ENCODE measurements around the gene FAM9A. TPM values are rescaled to one million over a fixed set of nuclear protein-coding genes. Genes with fewer than 3 reads are reported as not detected.
"Not testable (repeated sequence)": the region's sequence is repeated elsewhere in the genome, so short reads cannot be mapped to it uniquely, and the experiment has no call there.

Gene FAM9A
- total RNA-seq, 1 experiment from 2014 or later = not detected

DNA sequence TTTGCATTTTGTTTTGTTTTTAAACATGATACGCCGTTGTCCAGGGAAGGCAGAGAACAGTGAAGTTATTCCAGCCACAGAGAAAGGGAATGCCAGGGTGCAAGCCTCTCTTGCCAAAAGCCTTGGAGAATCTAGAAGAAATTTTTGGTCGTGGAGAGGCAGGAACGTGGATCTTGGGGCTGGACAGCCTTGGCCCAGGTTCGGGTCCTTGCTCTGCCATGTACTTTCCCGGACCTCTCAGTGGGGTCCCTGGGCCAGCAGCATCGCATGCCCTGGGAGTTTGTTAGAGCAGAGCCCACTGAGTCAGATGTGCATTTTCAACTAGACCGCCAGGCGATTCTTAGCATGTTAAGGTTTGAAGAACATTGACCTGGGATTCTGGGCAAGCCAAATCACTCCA lies 18.6 kb downstream of the FAM9A start:
- H3K9ac ChIP-seq (ENCODE audit: extremely low read depth, insufficient read length, low read length) = no peak overlapping the region
- no peak overlapping the region for H3K56ac ChIP-seq (ENCODE audit: insufficient read length, low read depth, low read length)
- H3K79me2 ChIP-seq (ENCODE audit: insufficient read depth, low read length) = no peaks in the 10 kb centered on the region
- TF ChIP-seq, protein P1, sequence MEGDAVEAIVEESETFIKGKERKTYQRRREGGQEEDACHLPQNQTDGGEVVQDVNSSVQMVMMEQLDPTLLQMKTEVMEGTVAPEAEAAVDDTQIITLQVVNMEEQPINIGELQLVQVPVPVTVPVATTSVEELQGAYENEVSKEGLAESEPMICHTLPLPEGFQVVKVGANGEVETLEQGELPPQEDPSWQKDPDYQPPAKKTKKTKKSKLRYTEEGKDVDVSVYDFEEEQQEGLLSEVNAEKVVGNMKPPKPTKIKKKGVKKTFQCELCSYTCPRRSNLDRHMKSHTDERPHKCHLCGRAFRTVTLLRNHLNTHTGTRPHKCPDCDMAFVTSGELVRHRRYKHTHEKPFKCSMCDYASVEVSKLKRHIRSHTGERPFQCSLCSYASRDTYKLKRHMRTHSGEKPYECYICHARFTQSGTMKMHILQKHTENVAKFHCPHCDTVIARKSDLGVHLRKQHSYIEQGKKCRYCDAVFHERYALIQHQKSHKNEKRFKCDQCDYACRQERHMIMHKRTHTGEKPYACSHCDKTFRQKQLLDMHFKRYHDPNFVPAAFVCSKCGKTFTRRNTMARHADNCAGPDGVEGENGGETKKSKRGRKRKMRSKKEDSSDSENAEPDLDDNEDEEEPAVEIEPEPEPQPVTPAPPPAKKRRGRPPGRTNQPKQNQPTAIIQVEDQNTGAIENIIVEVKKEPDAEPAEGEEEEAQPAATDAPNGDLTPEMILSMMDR (conservative IDR thresholded peaks at IDR 0.05) = no peak
- no peak for DNase-seq
- peaks cover 5 to 6% of the 10 kb centered on the region in 2 experiments; a peak in 3 of 4 replicates for H3K4me1 Mint-ChIP-seq
- H3K4me3 Mint-ChIP-seq = no peak overlapping the region
- no peak overlapping the region for H3K14ac ChIP-seq (ENCODE audit: insufficient read depth, low read length)
- no peak overlapping the region for H2BK12ac ChIP-seq (ENCODE audit: insufficient read length, low read depth, low read length)
- H3K27ac ChIP-seq (ENCODE audit: insufficient read length, low read depth, low read length) = no peak overlapping the region
- no peaks in the 10 kb centered on the region for H4K20me1 ChIP-seq (ENCODE audit: control insufficient read depth, insufficient read depth, insufficient read length)
- no peaks in the 10 kb centered on the region; the same call in 1 of the 2 replicates for H3K4me1 ChIP-seq (ENCODE audit: insufficient read depth, low read length)
- H3K4ac ChIP-seq (ENCODE audit: low read depth, low read length) = no peak overlapping the region
- no peaks in the 10 kb centered on the region for H3K27me3 ChIP-seq (ENCODE audit: insufficient read depth, low read length)
- H3K4me2 ChIP-seq (ENCODE audit: insufficient read depth, insufficient read length, low read length) = no peak overlapping the region
- H3K27me3 Mint-ChIP-seq (ENCODE audit: low read depth) = peaks cover 2% of the 10 kb centered on the region
- H2AFZ ChIP-seq (ENCODE audit: low read length) = no peak overlapping the region
- no peak overlapping the region for H4K5ac ChIP-seq (ENCODE audit: insufficient read length, low read depth, low read length)
- H2BK20ac ChIP-seq (ENCODE audit: low read depth, low read length, poor library complexity, severe bottlenecking) = no peak overlapping the region
- no peak overlapping the region for H2BK5ac ChIP-seq (ENCODE audit: insufficient read length, low read length)
- H3T11ph ChIP-seq (ENCODE audit: low read length) = no peak overlapping the region
- H3K9me3 Mint-ChIP-seq = peaks cover 0 to 23% of the 10 kb centered on the region in 2 experiments; a peak in 2 of 5 replicates
- H3K27ac Mint-ChIP-seq = no peak overlapping the region
- H4K8ac ChIP-seq (replicated peaks; ENCODE audit: insufficient read length, low read depth, low read length) = no peak overlapping the region
- WGBS (ENCODE audit: extremely low coverage, insufficient read length, low lambda C conversion rate) = no CpG with 5 or more reads among the region's 9 CpGs
- no peaks in the 10 kb centered on the region; a peak in 1 of 7 replicates for H3K36me3 Mint-ChIP-seq (ENCODE audit: insufficient read depth in 1 of 3, low read depth in 3 of 3)
- no peak overlapping the region for H2BK15ac ChIP-seq (ENCODE audit: low read depth, low read length)
- H3K23me2 ChIP-seq (ENCODE audit: insufficient read length, low read depth, low read length, poor library complexity, severe bottlenecking) = no peaks in the 10 kb centered on the region
- H3K23ac ChIP-seq (ENCODE audit: insufficient read length, low read depth, low read length) = no peak overlapping the region
- H3K79me1 ChIP-seq (ENCODE audit: insufficient read depth, low read depth, low read length, poor library complexity, severe bottlenecking) = no peaks in the 10 kb centered on the region
- H4K91ac ChIP-seq (ENCODE audit: insufficient read length, low read depth, low read length) = no peak overlapping the region
- H2BK120ac ChIP-seq (ENCODE audit: low read depth, low read length, poor library complexity, severe bottlenecking) = no peak overlapping the region
- H2AK5ac ChIP-seq (ENCODE audit: insufficient read length, low read length) = no peak overlapping the region
- H3K18ac ChIP-seq (ENCODE audit: insufficient read length, low read depth, low read length) = no peak overlapping the region
- H3K9me3 ChIP-seq (ENCODE audit: control insufficient read depth, low read depth, low read length) = no peaks in the 10 kb centered on the region

DNA sequence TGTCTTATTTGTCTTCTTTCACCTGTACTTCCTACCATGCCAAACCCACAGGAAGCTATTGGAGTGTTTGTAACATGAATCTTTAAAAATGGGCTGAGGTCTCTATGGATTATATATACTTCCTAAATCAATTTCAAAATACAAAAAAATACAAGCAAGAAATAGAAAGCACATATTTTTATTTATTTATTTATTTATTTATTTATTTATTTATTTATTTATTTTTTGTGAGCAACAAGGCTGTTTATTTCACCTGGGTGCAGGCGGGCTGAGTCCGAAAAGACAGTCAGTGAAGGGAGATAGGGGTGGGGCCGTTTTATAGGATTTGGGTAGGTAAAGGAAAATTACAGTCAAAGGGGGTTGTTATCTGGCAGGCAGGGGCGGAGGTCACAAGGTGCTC lies 19.3 kb downstream of the FAM9A start:
- H4K8ac ChIP-seq (replicated peaks; ENCODE audit: insufficient read length, low read depth, low read length); H3K27ac ChIP-seq (ENCODE audit: insufficient read length, low read depth, low read length); H2BK20ac ChIP-seq (ENCODE audit: low read depth, low read length, poor library complexity, severe bottlenecking); H3K18ac ChIP-seq (ENCODE audit: insufficient read length, low read depth, low read length); H3K79me1 ChIP-seq (ENCODE audit: insufficient read depth, low read depth, low read length, poor library complexity, severe bottlenecking); H3K23me2 ChIP-seq (ENCODE audit: insufficient read length, low read depth, low read length, poor library complexity, severe bottlenecking); H2BK12ac ChIP-seq (ENCODE audit: insufficient read length, low read depth, low read length); H2BK5ac ChIP-seq (ENCODE audit: insufficient read length, low read length); H3K4me3 Mint-ChIP-seq; H3K14ac ChIP-seq (ENCODE audit: insufficient read depth, low read length); H3K27me3 Mint-ChIP-seq (ENCODE audit: low read depth); H3T11ph ChIP-seq (ENCODE audit: low read length); H4K20me1 ChIP-seq (ENCODE audit: control insufficient read depth, insufficient read depth, insufficient read length); H3K56ac ChIP-seq (ENCODE audit: insufficient read length, low read depth, low read length); H3K27ac Mint-ChIP-seq; H2AFZ ChIP-seq (ENCODE audit: low read length); H3K4me1 Mint-ChIP-seq; H3K4me2 ChIP-seq (ENCODE audit: insufficient read depth, insufficient read length, low read length); H2BK120ac ChIP-seq (ENCODE audit: low read depth, low read length, poor library complexity, severe bottlenecking); H2BK15ac ChIP-seq (ENCODE audit: low read depth, low read length); H3K9me3 ChIP-seq (ENCODE audit: control insufficient read depth, low read depth, low read length); H3K27me3 ChIP-seq (ENCODE audit: insufficient read depth, low read length); H3K4ac ChIP-seq (ENCODE audit: low read depth, low read length); H4K5ac ChIP-seq (ENCODE audit: insufficient read length, low read depth, low read length); H3K79me2 ChIP-seq (ENCODE audit: insufficient read depth, low read length); H4K91ac ChIP-seq (ENCODE audit: insufficient read length, low read depth, low read length); H2AK5ac ChIP-seq (ENCODE audit: insufficient read length, low read length); H3K9ac ChIP-seq (ENCODE audit: extremely low read depth, insufficient read length, low read length); H3K36me3 Mint-ChIP-seq (ENCODE audit: insufficient read depth in 1 of 3, low read depth in 3 of 3); DNase-seq; H3K4me1 ChIP-seq (ENCODE audit: insufficient read depth, low read length); H3K23ac ChIP-seq (ENCODE audit: insufficient read length, low read depth, low read length): not testable (repeated sequence)
- peaks cover 0 to 20% of the 10 kb centered on the region in 2 experiments; a peak in 2 of 5 replicates for H3K9me3 Mint-ChIP-seq
- no CpG with 5 or more reads among the region's 4 CpGs for WGBS (ENCODE audit: extremely low coverage, insufficient read length, low lambda C conversion rate)
